Activated CD4-positive, alpha-beta T cell treated with anti-CD3 and anti-CD28 coated beads, Interleukin-2, amount 50 U/mL, for 16 hours (primary cell): ENCODE data around the gene RENBP.

Experiments used
- DNase-seq: peaks from one replicate; pipeline ENCODE4 v3.0.0-alpha.2; 2020

The RENBP gene

DNA sequence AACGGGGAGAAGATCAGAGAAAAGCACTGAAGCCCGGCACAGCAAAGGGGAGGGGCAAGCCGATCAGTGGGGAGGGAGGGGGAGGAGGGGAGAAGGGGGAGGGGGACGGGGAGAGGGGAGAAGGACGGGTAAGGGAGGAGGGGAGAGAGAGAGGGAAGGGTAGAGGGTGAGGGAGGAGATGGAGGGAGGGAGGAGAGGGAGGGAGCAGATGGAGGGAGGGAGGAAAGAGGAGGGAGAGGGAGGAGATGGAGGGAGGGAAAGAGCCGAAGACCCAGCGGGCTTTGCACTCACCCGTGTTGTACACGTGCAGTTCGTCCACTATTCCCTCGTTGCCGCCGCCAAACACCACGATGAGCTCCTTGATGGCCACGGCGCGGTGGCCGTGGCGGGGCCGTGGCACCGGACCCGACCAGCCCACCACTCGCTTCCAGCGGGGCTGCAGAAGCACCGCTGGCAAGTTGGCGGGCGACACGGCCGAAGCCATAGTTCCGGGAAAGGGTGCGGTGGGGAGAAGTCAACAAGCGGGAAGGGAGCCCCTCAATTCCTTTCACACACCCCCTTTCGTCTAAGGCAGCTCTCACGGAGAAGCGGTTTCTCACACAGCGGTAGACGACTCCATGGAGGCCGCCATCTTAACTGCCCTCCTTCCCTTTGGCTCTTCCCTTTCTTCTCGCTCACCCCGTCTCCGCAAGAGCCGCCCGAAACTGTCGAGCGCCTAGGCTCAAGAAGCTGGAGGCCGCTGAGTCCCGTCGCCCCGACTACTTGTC is 26.1 kb upstream of the RENBP start:
- peak; percentile 72 for DNase-seq

DNA sequence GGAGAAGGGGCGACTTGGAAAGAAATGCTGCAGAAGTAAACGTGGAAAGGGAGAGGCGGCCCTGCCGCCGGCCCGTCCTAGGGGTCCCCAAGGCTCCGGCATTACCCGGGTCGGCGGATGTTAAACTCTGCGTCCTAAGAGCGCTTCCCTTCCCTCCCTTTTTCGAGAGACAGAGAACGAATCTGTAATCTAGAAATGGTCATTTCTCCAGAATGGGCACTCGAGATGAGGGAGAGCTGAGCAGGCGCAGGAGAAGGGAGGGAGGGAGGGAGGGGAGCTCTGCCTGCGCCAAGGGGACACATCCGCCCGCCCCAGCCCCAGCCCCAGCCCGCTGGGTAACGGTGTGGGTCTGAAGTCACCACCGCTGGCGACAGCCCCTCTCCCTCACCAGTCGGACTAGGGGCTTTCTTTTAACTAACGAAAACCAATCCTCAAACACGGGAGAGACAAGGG is 25.5 kb upstream of the RENBP start:
- no peak for DNase-seq

DNA sequence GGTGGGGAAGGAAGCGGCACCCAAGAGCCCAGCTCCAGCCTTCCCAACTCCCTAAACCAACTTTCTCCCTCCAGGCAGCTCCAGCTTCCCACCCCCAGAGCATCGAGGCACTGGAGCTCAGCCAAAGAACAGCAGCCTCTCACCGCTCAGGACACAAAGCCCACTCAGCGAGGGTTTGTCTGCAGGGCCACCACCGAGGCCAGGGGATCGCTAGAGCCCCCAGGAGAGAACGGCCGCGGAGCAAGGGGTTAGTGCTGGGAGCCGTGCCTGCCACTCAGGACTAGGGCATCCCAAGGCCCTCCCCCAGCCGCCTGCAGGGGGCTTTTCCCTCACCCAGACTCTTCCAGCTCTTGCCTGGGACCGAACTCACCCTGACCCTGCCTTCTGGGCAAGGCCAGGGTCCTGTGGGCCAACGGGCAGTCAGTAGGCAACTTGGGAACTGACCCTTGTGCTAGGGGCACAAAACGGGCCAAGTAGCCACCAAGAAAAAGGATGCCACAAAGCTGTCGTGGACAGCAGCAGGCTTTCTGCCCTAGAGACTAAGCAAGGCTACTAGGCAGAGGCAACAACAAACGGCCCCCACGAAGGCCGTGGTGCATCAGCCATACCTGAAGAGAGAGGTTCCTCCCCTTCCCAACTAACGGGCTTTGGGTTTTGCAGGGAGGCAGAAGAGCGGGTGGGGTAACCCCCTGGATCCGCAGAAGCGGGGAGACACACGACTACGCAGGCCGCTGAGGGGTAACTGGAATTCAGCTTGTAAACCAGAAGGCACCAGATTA is 24.9 kb upstream of the RENBP start:
- DNase-seq = no peak

DNA sequence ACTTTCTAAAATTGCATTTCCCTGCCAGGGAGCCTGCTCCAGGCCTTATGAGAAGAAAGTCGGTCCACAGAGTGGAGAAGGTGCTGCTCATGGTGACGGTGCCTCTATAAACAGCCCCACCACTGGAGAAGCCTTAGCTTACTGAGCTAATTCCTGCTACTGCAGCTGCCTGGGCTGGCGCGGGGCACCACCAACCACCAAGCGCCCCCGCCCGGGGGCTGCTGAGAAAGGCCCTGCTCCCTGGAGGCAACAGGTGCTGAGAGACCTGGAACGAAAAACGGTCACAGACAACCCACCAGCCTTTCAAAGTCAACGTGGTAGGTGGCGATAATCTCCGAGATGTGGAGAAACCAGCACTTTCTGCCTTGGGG is 24.3 kb upstream of the RENBP start:
- peak; percentile 49 for DNase-seq

DNA sequence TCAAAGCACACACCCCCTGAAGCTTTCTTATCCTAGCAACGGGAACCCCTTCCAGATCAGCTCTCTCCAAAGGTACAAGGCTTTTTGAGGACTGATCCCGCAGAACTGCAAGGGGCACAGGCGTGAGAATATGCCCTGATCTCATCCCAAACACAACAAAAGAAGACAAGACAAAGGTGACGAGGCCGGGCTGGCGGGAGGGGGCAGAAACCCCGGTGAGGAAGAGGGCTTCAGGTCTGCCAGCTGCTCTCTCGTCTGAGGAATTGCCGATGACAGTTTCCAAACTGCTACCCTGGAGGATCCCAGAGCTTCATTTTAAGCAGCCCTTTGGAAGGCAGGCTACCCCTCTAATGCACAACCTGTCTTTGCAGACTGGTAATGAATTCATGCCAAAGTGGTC is 23.8 kb upstream of the RENBP start:
- no peak for DNase-seq

DNA sequence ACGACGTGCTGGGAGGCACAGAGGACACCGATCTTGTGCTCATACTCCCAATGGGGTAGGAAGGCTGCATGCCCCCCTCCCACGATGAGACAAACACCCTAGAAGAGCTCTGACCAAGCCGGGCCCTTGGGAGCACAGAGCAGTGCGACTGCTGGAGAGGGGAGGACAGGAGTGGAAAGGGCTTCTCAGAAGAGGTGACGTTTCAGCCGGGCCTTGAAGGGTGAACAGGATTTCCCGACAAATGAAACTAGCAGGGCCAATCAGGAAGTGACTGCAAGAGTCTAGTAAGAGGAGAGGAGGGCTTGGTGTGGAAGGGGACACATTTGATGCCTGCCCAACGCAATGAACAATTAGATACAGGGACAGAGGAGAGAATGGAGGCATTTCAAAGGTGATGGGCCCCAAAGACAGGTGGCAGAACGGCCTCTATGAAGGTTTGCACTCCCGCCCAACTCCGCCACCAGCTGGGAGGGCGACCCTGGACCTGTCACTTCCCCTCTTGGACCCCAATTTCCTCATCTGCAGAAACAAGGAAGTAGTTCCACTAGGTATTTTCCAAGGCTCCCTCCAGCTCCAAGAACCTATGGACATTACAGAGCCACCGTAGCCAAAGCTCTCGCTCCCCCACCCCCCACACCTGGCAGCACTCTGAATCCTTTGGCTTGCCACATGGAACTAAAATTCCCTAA is 23.2 kb upstream of the RENBP start:
- DNase-seq = peak; percentile 52

DNA sequence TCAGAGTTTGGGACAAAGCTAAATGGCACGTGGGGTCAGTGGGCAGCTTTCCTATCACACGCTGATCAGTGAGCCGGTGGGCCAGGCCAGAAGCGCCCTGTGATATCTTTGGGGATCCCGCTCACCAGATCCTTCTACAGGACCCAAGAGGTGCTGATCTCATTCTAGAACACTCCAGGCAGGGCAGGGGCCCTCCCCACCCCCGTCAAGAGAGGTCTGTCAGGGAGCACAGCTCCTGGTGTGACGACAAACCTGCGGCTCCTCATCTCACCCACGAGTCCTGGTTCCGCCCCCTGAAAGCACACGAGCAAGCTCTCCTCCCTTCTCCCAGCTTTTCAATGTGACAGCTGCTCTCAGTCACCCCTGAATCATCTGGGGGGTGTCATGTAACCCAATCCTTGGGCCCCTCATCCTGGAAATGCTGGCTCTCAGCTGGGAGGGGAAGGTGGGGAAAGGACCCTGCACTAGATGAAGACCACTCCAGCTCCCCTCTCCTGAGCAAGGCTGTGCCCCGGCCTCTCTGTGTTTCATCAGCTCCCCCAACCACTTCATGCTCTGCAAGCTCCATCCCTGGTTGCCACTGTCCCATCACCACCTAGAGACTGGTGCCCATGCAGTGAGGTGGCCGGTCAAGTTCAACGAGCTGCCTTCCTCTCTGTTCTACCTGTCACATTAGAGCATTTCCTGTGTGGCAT is 22.5 kb upstream of the RENBP start:
- no peak for DNase-seq

DNA sequence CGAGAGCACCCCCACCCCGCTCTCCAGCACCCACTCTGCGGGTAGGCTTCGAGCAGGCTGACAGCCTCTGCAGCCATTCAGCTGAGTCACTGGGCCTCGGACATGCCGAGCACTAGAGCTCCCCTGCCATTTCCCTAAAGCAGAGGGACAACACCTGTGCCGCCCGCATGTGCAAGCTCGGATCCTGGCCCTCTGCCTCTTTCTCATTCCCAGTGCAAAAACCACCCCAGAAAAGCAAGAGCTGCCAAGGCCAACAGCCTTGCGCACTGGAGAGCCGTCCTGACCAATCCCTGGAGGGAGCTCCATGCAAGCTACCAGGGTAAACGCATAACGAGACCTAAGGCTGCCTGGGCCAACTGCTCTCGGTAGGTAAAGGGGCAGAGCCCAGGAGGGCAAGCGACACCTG is 21.8 kb upstream of the RENBP start:
- DNase-seq = no peak

DNA sequence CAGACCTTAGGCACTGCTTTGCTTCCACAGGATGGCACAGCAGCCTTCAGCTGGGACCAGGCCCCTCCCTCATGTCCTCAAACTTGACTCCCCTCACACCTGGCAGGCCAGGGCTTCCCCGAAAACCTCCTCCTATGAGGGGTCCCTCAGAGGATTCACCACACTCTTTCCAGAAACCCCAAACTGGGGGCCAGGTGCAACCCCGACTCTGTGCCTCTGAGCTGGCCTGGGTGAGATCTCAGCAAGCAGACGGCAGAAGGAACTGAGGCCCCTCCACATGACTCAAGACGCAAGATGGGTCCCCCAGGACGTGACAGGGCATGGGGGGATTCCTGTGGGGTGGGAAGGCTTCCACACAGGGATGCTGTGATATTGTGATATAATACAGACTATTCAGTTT is 21.0 kb upstream of the RENBP start:
- DNase-seq = no peak

DNA sequence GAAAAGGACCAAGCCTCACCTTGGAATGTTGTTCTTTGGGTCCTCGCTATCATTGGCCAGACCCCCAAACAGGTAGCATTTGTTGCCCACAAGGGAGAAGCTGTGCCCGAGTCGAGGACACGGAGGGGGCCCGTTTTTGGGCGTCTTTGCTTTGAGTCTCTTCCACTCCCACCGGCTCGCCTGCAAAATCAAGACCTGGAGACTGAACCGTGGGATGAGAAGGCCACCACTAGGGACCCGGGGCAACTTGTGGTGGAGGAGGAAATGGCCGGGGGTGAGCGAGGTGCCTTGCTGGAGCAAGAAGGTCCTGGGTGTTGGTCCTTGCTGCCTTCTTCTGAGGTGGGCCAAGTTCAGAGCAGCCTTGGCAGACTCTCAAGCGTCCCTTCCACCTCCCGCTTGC is 19.7 kb upstream of the RENBP start:
- no peak for DNase-seq

DNA sequence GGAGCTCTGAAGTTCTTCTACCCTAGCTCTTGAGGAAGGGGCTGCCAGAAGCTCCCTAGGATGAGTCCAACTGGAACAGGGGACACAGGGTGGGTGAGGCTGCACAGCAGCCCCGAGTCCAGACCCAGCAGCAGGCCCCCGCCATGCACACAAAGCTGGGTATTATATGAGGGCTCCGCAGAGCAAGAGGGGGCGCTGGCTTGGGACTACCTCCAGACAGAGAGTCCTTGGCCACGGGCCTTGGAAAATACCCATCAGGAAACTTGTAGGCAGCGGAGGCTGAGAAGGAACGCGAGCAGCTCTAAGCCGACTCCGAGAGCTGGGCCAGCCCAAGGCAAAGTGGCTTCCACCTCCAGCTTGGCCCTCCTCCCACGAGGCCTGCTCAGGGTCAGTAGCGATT is 19.1 kb upstream of the RENBP start:
- no peak for DNase-seq

DNA sequence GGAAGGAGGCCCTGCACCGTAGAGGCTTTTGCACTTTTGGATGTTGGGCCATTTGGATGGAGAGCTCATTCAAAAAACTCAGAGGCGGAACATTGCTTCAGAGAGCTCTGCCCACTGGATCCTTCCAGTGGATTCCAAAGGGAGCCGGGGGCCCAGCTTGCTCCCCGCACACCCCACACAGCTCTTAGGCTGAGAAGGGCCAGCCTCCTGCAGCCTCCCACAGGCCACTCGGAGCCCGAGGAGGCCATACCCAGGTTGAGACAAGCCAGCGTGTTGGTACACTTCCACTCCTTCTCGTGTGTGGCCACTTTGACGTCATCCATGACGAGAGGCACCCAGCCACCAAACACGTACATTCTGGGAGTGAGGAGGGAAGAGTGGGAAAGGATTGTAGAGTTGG is 16.8 kb upstream of the RENBP start:
- DNase-seq = no peak

DNA sequence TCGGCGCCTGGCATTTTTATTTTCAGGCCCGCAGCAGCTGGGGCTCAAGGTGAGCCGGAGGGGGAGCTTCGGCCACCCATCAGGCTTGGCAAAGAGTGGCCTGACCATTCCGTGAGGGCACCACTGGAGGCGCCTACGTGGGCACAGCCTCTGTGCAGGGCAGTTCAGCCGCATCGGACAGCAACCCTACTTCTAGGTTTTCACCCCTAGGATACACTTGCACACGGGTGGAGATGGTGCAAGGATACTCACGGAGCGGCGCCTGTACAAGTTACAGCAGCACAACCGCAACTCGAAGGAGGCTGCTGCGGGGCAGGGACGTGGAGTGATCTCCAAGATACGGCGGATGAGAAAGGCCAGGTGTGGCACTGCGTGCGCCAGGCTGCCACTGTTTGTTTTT is 16.3 kb upstream of the RENBP start:
- DNase-seq = no peak

DNA sequence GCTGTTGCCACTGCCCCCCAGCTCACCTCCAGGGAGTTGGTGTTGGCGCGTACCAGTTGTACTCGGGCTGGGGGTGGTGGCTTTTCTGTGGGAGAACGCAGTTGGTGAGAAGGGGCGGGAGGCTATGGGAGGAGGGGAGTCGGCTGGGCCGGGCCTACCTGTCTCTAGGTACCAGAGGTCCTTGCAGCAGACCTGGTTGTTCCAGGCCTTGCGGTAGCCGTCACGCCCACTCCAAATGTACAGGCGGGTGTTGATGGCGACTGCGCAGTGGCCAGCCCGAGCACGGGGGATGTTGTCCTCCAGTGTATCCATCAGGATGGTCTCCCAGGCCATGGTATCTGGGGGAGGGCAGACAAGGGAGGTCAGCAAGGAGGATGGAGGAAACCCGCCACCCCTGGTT is 15.6 kb upstream of the RENBP start:
- DNase-seq = no peak

DNA sequence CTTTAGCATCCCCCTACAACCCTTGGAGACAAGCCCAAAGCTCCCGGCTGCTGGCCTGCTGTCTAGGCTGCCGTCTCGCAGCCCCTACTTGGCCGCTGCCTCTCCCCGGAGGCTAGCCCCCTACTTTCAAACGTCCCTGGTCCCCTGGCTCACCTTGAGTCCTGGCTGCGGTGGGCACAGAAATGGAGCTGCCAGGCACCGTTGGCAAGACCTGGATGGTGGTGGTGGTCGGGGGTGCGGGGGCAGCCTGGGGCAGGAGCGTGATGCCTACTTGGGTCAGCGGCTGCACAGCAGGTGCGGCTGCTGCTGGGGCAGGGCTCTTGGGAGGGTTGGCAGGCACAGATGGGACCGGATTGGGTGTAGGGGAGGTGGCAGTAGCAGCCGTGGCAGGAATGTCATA is 15.2 kb upstream of the RENBP start:
- no peak for DNase-seq

DNA sequence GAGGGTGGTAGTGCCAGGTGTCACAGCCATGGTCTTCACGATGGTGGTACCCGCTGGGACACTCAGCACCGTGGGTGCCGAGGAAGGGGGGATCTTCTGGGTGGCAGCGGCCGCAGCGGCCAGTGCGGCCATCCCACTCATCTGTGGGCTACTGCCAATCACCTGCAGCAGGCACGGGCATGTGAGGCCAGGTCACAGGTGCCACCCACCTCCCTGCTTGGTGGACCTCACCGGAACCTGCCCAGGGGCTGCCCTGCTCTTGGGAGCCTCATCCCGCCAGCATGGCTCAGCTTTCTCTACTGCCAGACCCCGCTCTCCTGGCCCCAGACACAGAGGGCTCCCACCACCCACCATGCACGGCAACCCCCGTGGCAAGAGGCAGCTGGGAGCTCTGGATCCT is 14.2 kb upstream of the RENBP start:
- no peak for DNase-seq

DNA sequence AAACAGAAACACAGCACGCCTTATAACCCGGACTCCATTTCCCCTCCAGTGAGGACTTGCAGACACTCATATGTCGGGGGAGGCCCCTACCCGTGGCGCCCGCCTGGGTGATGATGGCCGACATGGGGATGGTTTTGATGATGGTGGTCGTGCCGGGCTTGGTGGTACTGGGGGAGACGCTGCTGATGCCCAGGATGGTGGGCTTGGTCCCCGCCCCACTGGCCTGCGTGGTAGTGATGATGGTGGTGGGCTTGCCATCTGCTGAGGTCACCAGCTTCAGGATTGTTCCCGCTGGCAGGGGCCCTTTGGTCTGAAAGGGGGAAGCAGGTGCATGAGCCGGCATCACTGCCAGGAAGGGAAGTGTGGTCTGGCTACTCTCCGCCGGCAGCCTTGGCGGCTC is 12.8 kb upstream of the RENBP start:
- no peak for DNase-seq

DNA sequence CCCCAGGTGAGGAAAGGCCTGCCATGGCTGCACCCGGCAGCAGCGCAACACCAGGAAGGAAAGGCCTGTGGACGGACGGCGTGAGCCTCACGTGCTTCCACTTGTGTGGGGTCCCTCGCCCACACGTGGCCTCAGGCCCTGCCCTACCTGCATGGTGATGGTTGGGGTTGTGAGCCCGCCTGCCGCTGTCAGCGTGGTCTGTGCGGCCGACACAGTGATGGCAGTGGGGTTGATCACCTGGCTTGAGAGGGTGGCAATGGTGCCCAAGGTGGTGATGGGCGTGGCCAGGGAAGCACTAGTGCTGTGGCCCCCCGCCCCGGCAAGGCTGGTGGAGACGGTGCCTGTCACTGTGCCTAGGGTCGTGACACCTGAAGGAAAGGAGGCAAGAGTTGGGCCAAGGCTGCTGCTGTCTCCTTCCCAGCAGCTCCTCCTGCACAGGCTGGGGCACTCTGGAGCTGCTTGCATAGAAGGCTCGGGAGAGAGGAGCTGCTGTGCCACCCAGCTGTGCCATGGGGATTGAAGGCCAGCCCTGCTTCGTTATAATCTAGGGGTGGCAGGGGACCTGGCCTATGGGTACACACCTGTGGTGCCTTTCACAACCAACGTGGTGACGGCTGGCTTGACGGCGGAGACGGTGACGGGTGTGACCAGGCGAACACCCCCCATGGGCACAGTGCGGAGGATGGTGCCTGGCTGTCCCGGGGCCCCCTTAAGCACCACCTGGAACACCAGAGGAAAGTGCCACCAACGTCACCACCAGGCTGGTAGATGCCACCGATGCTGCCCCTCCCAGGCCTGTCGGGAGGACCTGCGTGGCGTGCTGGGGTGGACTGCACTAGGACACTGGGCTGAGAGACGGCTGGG is 11.8 kb upstream of the RENBP start:
- no peak for DNase-seq

DNA sequence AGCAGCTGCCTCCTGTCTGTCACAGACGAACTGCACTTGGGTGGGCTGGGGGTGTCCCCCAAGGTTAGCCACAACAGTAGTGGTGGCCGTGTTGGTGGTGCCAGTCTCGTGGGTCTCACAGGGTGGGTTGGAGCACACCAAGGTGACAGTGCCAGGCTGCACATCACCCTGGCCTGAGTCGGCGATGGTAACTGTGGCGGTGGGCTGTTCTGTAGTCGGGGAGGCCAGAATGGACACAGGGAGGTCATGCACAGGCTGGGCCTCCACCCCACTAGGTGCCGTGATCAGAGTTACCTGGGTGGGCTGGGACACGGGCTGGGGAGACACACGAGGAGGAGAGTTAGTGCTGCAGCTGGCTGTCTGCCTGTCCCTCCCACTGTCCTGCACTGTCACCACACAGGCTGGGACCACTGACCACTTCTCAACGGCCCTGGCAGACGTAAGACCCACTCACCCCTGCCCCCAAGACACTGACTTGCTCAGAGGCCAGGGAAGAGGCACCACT is 10.8 kb upstream of the RENBP start:
- DNase-seq = no peak

DNA sequence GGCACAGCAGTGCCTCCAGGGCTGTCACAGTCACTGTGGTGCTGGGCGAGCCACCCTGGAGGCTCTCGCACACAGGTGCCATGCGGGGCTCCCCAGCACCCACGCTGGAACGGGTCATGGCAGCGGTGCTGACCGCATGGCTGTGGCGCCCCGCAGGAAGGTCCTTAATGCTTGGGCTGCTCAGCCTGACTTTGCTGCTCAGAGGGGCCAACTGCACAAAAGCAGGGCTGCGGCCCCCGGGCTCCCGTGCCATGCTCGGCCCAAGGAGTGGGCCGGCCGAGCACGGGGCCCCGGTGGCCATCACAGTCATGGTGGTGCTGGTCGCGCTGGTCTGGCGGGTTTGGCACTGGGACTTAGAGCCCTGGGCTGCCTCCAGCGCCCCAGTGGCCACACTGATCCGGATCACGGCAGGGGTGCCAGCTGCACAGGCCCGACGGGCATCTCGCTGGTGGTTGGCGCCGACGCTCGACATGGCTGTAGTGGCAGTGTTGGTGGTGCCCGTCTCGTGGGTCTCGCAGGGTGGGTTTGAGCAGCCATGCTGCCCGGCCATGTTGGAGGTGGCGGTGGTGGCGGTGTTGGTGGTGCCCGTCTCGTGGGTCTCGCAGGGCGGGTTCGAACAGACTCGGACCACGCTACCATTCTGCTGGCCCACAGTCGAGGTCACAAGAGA is 10.2 kb upstream of the RENBP start:
- no peak for DNase-seq

DNA sequence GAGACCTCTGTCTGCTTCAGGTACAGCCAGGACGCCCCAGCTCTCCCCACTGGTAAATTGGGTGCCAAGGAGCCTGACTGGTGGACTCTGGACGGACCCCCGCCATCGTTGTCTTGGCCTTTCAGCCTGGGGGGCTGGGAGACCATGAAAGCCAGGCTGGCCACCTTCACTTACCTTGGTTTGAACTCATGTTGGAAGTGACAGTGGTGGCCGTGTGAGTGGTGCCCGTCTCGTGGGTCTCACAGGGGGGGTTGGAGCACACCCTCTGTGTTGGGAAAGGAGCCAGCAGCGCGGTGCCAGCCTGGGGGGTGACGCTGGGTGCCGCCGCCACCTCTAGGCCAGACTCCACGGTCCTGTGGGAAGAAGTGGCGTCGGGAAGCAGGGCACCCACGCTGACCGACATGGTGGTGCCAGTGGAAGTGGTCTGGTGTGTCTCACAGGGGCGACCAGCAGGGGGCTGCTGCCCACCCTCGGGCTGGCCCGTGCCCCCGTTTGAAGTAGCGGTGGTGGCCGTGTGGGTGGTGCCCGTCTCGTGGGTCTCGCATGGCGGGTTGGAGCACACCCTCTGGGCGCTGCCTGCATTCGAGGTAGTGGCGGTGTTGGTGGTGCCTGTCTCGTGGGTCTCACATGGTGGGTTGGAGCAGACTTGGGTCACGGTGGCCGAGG is 9.6 kb upstream of the RENBP start:
- no peak for DNase-seq
